HCT116 (cell line): Measurements from ENCODE around the gene UBE2L5. TPM values are rescaled to one million over a fixed set of nuclear protein-coding genes. Genes with fewer than 3 reads are reported as not detected.

Source experiments
- ATAC-seq: fragments of 200-7000 bp; cut with Tn5 transposase; 2 replicates; pipeline ENCODE4 v1.9.1; 2020; ENCODE audit warnings: mild to moderate bottlenecking, moderate library complexity
- Bru-seq: library from RNA; stranded (reverse); fragments of 400-500 nt; gene quantifications from one replicate; lab custom pipeline; 2021; lab: Mats Ljungman, UMichigan
- BruChase-seq, 2 experiments: library from RNA; stranded (reverse); fragments of 400-500 nt; gene quantifications; one replicate each; lab custom pipeline; 2021; lab: Mats Ljungman, UMichigan
- BruUV-seq: library from RNA; stranded (reverse); fragments of 400-500 nt; replicated peaks from 2 replicates; lab custom pipeline; 2021; lab: Mats Ljungman, UMichigan
- CTCF ChIA-PET: fragments of 300-600 bp; sonication (Branson Sonifier 250); formaldehyde crosslinking; loops from one replicate; lab custom pipeline; 2021; ENCODE audit warnings: antibody characterized with exemption; lab: Charles Lee
- POLR2A ChIA-PET: fragments of 300-600, 350-600 bp; sonication (Branson Sonifier 250); formaldehyde crosslinking; loops from one replicate; lab custom pipeline; 2021; ENCODE audit warnings: antibody characterized with exemption; lab: Charles Lee
- RAD21 ChIA-PET, 2 experiments: fragments of 300-600 bp; sonication (Branson Sonifier 250); formaldehyde crosslinking; loops; one replicate each; lab custom pipeline; 2023; ENCODE audit warnings: low total read pairs in 2 of 2; ENCODE audit not compliant: uncharacterized antibody in 2 of 2, unreplicated experiment in 2 of 2, low non-redundant PET in 1 of 2; lab: Charles Lee
- DNase-seq: peaks from one replicate; pipeline ENCODE4 v3.0.0-alpha.2; 2010; ENCODE audit warnings: low read depth, low spot score
- H2AFZ ChIP-seq: fragments of 200-600 bp; shearing (Covaris generic), sonication (generic); 2 replicates; pipeline ENCODE4 v1.6.1; 2017; ENCODE audit warnings: low read depth, mixed run types, mixed read lengths, antibody characterized with exemption, low read length; ENCODE audit not compliant: poor library complexity, severe bottlenecking
- H3K27ac ChIP-seq: 2 replicates; pipeline ENCODE4 v1.5.1; 2012; ENCODE audit warnings: low read depth, low read length
- H3K27me3 ChIP-seq: fragments of 200-600 bp; sonication (generic); 2 replicates; pipeline ENCODE4 v1.6.1; 2016; ENCODE audit warnings: mixed run types, low read length, mixed read lengths; ENCODE audit not compliant: insufficient read depth
- H3K36me3 ChIP-seq, 2 experiments: fragments of 200-500 bp in 1 of 2; fragments of 200-600 bp in 1 of 2; sonication (Bioruptor generic) in 1 of 2; sonication (generic) in 1 of 2; 2 replicates each; pipeline versions ENCODE4 v1.5.1 to v1.6.1; 2014 to 2016; ENCODE audit warnings: low read length in 2 of 2, inconsistent platforms in 1 of 2, mixed read lengths in 1 of 2, mixed run types in 1 of 2; ENCODE audit not compliant: insufficient read depth in 2 of 2, control insufficient read depth in 1 of 2
- H3K4me1 ChIP-seq, 2 experiments: fragments of 200-600 bp in 1 of 2; sonication (generic) in 1 of 2; 2 replicates each; pipeline versions ENCODE4 v1.5.1 to v1.6.1; 2012 to 2017; ENCODE audit warnings: low read length in 2 of 2, inconsistent platforms in 1 of 2, mild to moderate bottlenecking in 1 of 2, mixed read lengths in 1 of 2, mixed run types in 1 of 2, moderate library complexity in 1 of 2; ENCODE audit not compliant: insufficient read depth in 2 of 2, control insufficient read depth in 1 of 2
- H3K4me2 ChIP-seq: fragments of 200-600 bp; sonication (generic); 2 replicates; pipeline ENCODE4 v1.6.1; 2017; ENCODE audit warnings: mixed run types, low read length, mixed read lengths
- H3K4me3 ChIP-seq, 2 experiments: fragments of 200-600 bp in 1 of 2; sonication (generic) in 1 of 2; replicated peaks in 1 of 2; 2 replicates each; pipeline ENCODE4 v1.5.1; 2011 to 2016; ENCODE audit warnings: low read length in 2 of 2, control low read depth in 1 of 2, low read depth in 1 of 2, mild to moderate bottlenecking in 1 of 2, mixed read lengths in 1 of 2, mixed run types in 1 of 2
- H3K79me2 ChIP-seq: fragments of 200-600 bp; sonication (generic); 2 replicates; pipeline ENCODE4 v1.6.1; 2017; ENCODE audit warnings: mild to moderate bottlenecking, mixed run types, low read length, moderate library complexity, mixed read lengths; ENCODE audit not compliant: insufficient read depth
- H3K9ac ChIP-seq: fragments of 200-600 bp; sonication (generic); 2 replicates; pipeline ENCODE4 v1.6.1; 2016; ENCODE audit warnings: low read length, mixed read lengths
- H3K9me2 ChIP-seq: fragments of 200-600 bp; sonication (generic), shearing (Covaris generic); 2 replicates; pipeline ENCODE4 v1.6.1; 2017; ENCODE audit warnings: mixed run types, mild to moderate bottlenecking, moderate library complexity; ENCODE audit not compliant: insufficient read depth
- H3K9me3 ChIP-seq, 2 experiments: fragments of 200-500 bp in 1 of 2; fragments of 200-600 bp in 1 of 2; sonication (Bioruptor generic) in 1 of 2; sonication (generic) in 1 of 2; 2 replicates each; pipeline ENCODE4 v1.6.1; 2014 to 2017; ENCODE audit warnings: low read length in 2 of 2, mixed read lengths in 2 of 2, inconsistent platforms in 1 of 2, low read depth in 1 of 2, mild to moderate bottlenecking in 1 of 2, mixed run types in 1 of 2, moderate library complexity in 1 of 2; ENCODE audit not compliant: control insufficient read depth in 1 of 2, insufficient read depth in 1 of 2
- H4K20me1 ChIP-seq: fragments of 200-600 bp; sonication (generic), shearing (Covaris generic); 2 replicates; pipeline ENCODE4 v1.6.1; 2017; ENCODE audit warnings: mixed run types, mild to moderate bottlenecking, moderate library complexity; ENCODE audit not compliant: insufficient read depth
- CBX3 ChIP-seq: IDR thresholded peaks from 2 replicates; pipeline ENCODE4 v1.6.1; 2012; ENCODE audit warnings: low read depth
- CEBPB ChIP-seq: IDR thresholded peaks from 2 replicates; pipeline ENCODE4 v1.6.1; 2012; ENCODE audit warnings: low read depth
- CTCF ChIP-seq, 3 experiments: fragments of 200-600 bp in 1 of 3; sonication (generic) in 1 of 3; IDR thresholded peaks in 2 of 3; conservative IDR thresholded peaks in 1 of 3; 2 replicates each; pipeline ENCODE4 v1.5.1; 2012 to 2017; ENCODE audit warnings: low read depth in 2 of 3, low read length in 2 of 3, antibody characterized with exemption in 1 of 3, borderline replicate concordance in 1 of 3, control low read depth in 1 of 3, mild to moderate bottlenecking in 1 of 3, mixed read lengths in 1 of 3, mixed run types in 1 of 3, moderate library complexity in 1 of 3; ENCODE audit not compliant: insufficient read depth in 1 of 3
- EGR1 ChIP-seq: IDR thresholded peaks from 2 replicates; pipeline ENCODE4 v1.6.1; 2012; ENCODE audit warnings: low read depth
- ELF1 ChIP-seq: IDR thresholded peaks from 2 replicates; pipeline ENCODE4 v1.6.1; 2012; ENCODE audit warnings: low read depth, borderline replicate concordance
- EZH2phosphoT487 ChIP-seq: fragments of 200-600 bp; IDR thresholded peaks from 2 replicates; pipeline ENCODE4 v1.6.1; 2018; ENCODE audit warnings: antibody characterized with exemption, borderline replicate concordance
- POLR2AphosphoS5 ChIP-seq: IDR thresholded peaks from 2 replicates; pipeline ENCODE4 v1.6.1; 2011; ENCODE audit warnings: mild to moderate bottlenecking, low read depth, low read length, moderate library complexity
- SIN3A ChIP-seq: IDR thresholded peaks from 2 replicates; pipeline ENCODE4 v1.6.1; 2012; ENCODE audit warnings: low read depth
- SRF ChIP-seq: IDR thresholded peaks from 2 replicates; pipeline ENCODE4 v1.6.1; 2012; ENCODE audit warnings: low read depth
- YY1 ChIP-seq: IDR thresholded peaks from 2 replicates; pipeline ENCODE4 v1.6.1; 2011; ENCODE audit warnings: low read length, low read depth, moderate library complexity, mild to moderate bottlenecking; ENCODE audit not compliant: insufficient replicate concordance; ENCODE audit errors: extremely low read depth
- ZFX ChIP-seq: fragments of 450-650 bp; IDR thresholded peaks from 2 replicates; pipeline ENCODE4 v1.6.1; 2017
- intact Hi-C: fragments of 100-400 bp; cut with micrococcal nuclease; formaldehyde crosslinking; loops from 2 replicates; pipeline ENCODE4 v1.10.0; 2022
- long read RNA-seq: library from polyadenylated mRNA; unstranded; transcript quantifications from one replicate; pipeline ENCODE4 v2.0.0, GENCODE V29; 2021; ENCODE audit not compliant: unreplicated experiment
- polyA plus RNA-seq: library from polyadenylated mRNA; unstranded; fragments of >200 nt; gene quantifications from 2 replicates; pipeline ENCODE4 v1.2.1, GENCODE V29; 2012; ENCODE audit warnings: missing spikeins
- total RNA-seq: library from RNA; stranded (reverse); gene quantifications from one replicate; pipeline ENCODE4 v1.2.1, GENCODE V29; 2021; ENCODE audit not compliant: unreplicated experiment

UBE2L5 gene
- total RNA-seq (0.15 TPM), Bru-seq, nascent RNA (percentile 18 among the genes with signal in this experiment), BruChase-seq, experiment 1, labeled RNA remaining after a 6-hour chase (percentile 14 among the genes with signal in this experiment), BruChase-seq, experiment 2, labeled RNA remaining after a 2-hour chase (percentile 18 among the genes with signal in this experiment)
- not detected in 2 replicates for polyA plus RNA-seq
- long read RNA-seq = 0 reads

GRCh38 chr13:30422054-30422839, at the start of gene UBE2L5:
UBE2L5 (plus strand) TSS chr13:30422493; CDS start chr13:30427991, 5,498 bp downstream.
- Histone ChIP-seq H3K9ac (peak within 1 kb of the TSS; percentile 71), H3K79me2 (no peaks in the 10 kb centered on the region), H2AFZ (peak within 1 kb of the TSS; percentile 90), H3K27me3 (no peaks in the 10 kb centered on the region), H3K9me3 (no peaks in the 10 kb centered on the region), H3K4me3 (peak within 1 kb of the TSS; percentile 59 to 73), H3K36me3 (no peaks in the 10 kb centered on the region), H3K4me2 (peak within 1 kb of the TSS; percentile 98), H3K4me1 (peaks cover 14 to 39% of the 10 kb centered on the region in 2 experiments), H3K27ac (peak within 1 kb of the TSS; percentile 93), H4K20me1 (no peaks in the 10 kb centered on the region), H3K9me2 (no peaks in the 10 kb centered on the region)
- ChIA-PET RAD21 (interaction anchor here in 1 of 2 experiments (0.9 kb wide), 1 partner anchor 289 kb away, joined by 3 read pairs; no protein-coding TSS in a partner anchor), CTCF (interaction anchor here (0.7 kb wide), 1 partner anchor 166 kb away, joined by 3 read pairs; no protein-coding TSS in a partner anchor), POLR2A (interaction anchor here (0.6 to 1.3 kb wide), 9 partner anchors 9 to 127 kb away, joined by 3 to 4 read pairs (median 3); no protein-coding TSS in a partner anchor)
- peak; percentile 63 for DNase-seq
- TF ChIP-seq ELF1 (no peak), SIN3A (no peak), POLR2AphosphoS5 (peak; percentile 78)
- intact Hi-C loops = no loop called here
- TSS peak; percentile 87 for BruUV-seq
- ATAC-seq = peak; percentile 92

GRCh38 chr13:30373727-30374126, 48.6 kb upstream of the UBE2L5 start:
- ATAC-seq (no peak), DNase-seq (no peak)
- no TSS peak for BruUV-seq
- Histone ChIP-seq H3K36me3 (no peaks in the 10 kb centered on the region), H3K27ac (no peak overlapping the region), H3K9ac (no peak overlapping the region), H3K4me1 (peaks cover 10 to 19% of the 10 kb centered on the region in 2 experiments; a peak in 3 of 4 replicates), H3K27me3 (no peaks in the 10 kb centered on the region), H2AFZ (no peak overlapping the region), H3K4me3 (no peak overlapping the region), H4K20me1 (no peaks in the 10 kb centered on the region), H3K79me2 (no peaks in the 10 kb centered on the region), H3K4me2 (no peak overlapping the region), H3K9me2 (no peaks in the 10 kb centered on the region), H3K9me3 (no peaks in the 10 kb centered on the region)
- no peak for TF ChIP-seq CEBPB
- TF ChIP-seq SRF = no peak
- no peak for TF ChIP-seq ZFX
- TF ChIP-seq EZH2phosphoT487 = no peak
- TF ChIP-seq YY1 = no peak
- no peak for TF ChIP-seq EGR1
- no peak for TF ChIP-seq CBX3
- no peak for TF ChIP-seq CTCF (IDR thresholded peaks at IDR 0.05 in 2 of 3, conservative IDR thresholded peaks at IDR 0.05 in 1 of 3; ENCODE audit: borderline replicate concordance in 1 of 3, insufficient read depth in 1 of 3, low read depth in 2 of 3, low read length in 2 of 3)
- ChIA-PET RAD21 (no interaction called here), POLR2A (no interaction called here), CTCF (no interaction called here)
- intact Hi-C loops = no loop called here
